COLO829 (cell line): Measurements from ENCODE around the gene CCDC24.

Experiments
- DNase-seq: peaks from one replicate; pipeline ENCODE4 v3.0.0; 2012; ENCODE audit warnings: low spot score

CCDC24 gene

GRCh38 chr1:43963006-43963405, 28.4 kb upstream of the CCDC24 start:
- DNase-seq: no peak

DNA sequence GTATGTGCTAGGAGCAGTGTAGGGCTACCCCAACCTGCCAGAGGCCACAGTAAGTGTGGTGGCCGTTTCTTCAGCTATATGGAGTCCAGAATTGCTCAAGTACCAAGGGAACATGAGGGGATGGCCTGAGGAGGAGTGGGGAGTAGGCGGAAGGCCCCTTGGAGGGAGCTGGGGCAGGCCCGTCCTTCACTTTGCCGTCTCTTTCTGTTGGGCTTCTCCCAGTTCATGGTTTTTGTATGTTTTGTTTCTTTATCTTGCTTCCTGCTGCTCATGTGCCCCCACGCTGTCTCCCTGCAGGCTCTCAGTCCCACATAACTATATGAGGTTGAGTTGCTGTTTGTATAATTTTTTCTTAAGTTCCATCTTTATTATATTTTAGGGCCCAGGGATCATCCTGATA, 27.5 kb upstream of the CCDC24 start:
- DNase-seq: no peak

GRCh38 chr1:43965316-43965715, 26.1 kb upstream of the CCDC24 start:
- no peak for DNase-seq

GRCh38 chr1:43968348-43968948, 23.0 kb upstream of the CCDC24 start:
- peak; percentile 36 for DNase-seq

DNA sequence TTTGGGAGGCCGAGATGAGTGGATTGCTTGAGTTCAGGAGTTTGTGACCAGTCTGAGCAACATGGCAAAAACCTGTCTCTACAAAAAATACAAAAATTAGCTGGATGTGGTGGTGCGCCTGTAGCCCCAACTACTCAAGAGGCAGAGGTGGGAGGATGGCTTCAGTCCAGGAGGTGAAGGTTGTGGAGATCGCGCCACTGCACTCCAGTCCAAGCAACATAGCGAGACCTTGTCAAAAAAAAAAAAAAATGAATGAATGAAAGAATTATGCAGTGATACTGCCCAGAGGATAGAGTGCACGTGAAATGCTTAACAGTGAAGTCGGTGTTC, 22.0 kb upstream of the CCDC24 start:
- DNase-seq: no peak

DNA sequence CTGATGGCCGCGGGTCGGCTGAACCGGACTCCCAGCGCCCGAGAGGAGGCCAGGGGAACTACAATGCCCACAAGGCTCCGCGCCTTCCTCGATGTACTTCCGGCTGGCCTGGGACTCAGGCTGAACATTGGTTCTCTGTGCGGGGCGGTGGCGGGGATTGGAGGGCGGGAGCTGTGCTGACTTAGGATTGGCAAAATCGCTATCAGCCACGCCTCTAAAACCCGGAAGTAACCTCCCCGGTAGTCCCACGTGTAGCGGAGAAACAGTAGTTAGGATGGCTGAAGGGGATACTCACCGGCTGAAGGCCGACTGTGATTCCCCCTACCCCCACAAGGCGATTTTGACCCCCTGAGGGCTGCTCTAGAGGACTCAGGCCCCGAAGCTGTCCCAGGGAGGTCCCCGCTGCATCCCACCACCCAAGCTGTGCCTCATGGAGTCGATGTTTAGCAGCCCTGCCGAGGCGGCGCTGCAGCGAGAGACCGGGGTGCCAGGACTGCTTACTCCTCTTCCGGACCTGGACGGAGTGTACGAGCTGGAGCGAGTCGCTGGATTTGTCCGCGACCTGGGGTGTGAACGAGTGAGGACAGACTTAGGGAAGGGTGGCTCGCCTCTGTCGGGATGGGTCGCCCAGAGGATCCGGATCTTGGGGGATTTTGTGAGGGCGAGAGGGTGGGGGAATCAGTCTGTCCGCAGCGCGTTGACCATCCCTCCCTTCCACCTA, 21.5 kb upstream of the CCDC24 start, which contains the start of gene DPH2:
Gene DPH2 (plus strand): TSS at position 265 of the 721 bp plus-strand sequence. CDS start 166 bp downstream, at position 431.
- peak; percentile 96 for DNase-seq

DNA sequence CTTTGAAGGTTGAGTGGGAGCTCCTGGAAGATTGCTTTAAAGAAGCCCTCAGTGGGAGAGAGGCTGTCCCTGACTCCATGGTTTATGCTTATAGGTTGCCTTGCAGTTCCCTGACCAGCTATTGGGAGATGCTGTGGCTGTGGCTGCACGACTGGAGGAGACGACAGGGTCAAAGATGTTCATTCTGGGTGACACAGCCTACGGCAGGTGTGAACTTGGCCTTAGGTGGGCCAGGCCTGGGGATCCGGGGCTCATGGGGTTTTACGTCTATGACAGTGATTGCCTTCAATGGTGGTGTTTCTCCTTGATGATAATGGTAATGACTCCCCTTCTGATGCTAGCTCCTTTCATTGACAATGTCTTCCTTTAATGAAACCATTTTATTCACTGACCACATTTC, 20.9 kb upstream of the CCDC24 start:
- DNase-seq: no peak

DNA sequence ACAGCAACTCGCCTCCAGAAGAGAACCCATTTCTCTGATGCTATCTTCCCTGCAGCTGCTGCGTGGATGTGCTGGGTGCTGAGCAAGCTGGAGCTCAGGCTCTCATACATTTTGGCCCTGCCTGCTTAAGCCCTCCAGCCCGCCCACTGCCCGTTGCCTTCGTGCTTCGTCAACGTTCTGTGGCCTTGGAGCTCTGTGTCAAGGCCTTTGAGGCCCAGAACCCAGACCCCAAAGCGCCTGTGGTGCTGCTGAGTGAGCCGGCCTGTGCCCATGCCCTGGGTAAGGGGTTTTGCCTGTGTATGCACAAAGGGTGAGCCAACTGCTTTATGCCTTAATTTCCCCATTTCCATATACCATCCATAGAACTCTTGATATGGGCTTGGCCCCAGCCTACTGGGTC, 20.5 kb upstream of the CCDC24 start:
- no peak for DNase-seq

GRCh38 chr1:43971336-43971980, 19.9 kb upstream of the CCDC24 start:
- DNase-seq: no peak

DNA sequence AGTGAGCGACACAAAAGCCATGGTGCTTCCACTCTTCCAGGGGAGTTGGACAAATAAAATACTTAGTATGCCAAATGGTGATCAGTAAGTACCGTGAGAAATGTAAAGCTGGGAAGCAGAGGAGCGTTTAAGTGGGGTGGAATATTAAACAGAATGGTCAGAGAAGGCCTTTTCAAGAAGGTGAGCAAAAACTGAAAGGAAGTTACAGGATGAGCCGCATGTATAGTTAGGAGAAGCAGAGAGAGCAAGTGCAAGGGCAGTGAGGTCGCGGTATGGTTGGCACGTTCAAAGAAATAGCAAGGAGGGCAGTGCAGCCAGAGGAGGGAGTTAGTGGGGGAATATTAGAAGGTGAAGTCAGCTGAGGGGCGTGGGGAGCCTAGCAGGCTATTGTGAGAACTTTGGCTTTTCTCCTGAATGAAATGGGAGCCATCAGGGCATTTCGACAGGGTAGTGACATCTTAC, 17.4 kb upstream of the CCDC24 start:
- no peak for DNase-seq

DNA sequence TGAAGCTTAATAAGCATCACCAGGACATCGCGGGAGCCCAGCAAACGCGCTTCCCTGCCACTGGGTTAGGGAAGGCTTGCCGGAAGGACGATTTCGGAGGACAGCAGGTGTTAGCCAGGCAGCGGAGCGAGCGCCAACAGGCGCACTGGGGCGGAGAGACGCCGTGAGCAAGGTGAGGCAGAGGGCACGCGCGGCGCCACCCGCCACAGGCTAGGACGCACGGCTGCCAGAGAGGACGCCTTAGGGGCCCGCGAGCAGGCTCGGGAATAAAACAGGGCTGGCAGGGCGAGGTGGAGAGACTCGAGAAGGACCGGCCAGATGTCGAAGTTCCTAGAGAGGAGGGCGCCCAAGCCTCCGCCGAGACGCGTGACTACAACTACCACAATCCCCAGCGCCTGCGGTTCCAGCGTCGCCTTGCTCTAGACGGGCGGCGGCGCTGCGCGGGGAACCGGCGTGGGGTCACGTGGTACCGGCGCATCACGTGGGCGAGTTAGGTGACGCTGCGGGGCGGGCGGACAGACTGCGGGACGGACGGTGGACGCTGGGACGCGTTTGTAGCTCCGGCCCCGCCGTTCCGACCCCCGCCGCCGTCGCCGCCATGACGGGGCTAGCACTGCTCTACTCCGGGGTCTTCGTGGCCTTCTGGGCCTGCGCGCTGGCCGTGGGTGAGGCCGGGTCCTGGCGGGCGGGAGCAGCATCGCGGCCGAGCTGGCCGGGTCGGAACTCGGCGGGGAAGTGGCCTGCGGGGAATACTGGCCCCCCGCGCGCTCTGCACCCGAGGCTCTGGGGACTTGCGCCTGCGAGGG, 16.8 kb upstream of the CCDC24 start, which contains the start of gene ATP6V0B:
Gene ATP6V0B (plus strand): TSS at position 518 of the 806 bp plus-strand sequence. CDS start 81 bp downstream, at position 599.
- peak; percentile 95 for DNase-seq

DNA sequence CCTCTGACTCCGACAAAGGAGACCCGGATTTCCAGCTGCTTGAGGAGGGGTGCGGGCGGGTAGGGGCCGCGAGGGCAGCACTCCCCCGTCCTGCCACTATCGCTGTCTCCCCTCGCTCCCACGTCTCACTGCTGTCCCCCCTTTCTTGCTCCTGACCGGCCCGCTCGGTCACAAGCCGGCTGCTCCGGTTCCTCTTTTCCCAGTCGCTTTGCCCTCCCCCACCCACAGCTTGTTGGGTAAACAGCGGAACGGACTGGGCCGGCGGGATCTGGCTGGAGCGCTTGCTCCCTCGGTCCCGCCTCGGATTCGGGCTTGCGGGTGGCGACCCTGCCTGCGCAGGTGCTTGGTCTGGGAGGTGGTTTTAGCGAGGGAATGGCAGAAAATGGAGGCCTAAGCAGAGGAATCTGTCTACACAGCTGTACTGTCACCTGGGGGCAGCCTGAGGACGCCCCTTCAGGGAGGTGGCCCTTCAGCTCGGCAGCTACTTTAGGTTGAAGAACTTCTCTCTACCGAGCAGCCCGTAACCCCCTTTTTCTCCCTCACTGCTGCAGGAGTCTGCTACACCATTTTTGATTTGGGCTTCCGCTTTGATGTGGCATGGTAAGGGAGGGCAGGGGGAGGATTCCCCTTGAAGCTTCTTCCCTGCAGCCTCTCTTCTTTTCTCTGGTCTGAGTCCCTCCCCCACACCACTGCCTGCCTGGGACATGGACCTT, 16.0 kb upstream of the CCDC24 start:
- DNase-seq: peak; percentile 29

GRCh38 chr1:43976045-43976444, 15.4 kb upstream of the CCDC24 start:
- DNase-seq: no peak

DNA sequence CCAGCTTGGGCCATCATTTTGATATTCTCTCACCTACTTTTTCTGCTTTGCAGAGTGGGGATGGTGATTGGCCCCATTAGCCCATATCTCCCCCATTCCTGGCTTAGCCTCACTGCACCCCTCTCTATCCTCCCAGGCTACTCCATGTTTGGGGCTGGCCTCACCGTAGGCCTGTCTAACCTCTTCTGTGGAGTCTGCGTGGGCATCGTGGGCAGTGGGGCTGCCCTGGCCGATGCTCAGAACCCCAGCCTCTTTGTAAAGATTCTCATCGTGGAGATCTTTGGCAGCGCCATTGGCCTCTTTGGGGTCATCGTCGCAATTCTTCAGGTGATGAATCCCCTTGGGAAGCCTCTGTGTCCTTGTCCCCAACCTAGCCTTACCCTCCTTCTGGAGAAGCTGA, 14.5 kb upstream of the CCDC24 start:
- DNase-seq: no peak

DNA sequence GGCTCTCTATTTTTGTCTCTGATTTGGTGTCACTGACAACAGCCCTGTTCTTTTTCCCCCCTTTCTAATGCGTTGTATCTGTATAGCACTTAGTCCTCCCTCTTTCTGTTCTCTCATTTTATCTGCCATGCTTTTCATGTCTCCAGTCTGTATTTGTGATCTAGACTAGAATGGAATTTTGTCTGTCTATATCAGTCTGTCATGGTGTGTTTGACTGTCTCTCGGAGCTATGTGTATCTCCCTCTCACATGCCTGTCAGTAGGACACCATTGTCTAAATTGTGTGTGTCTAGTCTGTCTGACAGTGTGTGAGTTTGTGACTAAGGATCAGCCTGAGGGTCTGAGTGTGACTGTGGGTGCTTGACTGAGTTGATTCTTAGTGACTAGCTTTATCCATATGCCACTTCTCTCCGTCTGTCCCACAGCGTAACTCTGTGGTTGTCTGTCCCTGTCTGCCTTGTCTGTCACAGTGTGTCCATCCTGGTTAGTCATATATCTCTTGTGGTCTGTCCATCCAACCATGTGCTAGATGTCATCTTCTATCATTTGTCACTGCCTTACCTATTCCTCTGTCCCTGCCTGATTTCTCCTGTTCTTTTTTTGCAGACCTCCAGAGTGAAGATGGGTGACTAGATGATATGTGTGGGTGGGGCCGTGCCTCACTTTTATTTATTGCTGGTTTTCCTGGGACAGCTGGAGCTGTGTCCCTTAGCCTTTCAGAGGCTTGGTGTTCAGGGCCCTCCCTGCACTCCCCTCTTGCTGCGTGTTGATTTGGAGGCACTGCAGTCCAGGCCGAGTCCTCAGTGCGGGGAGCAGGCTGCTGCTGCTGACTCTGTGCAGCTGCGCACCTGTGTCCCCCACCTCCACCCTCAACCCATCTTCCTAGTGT, 13.8 kb upstream of the CCDC24 start:
- DNase-seq: no peak

GRCh38 chr1:43978264-43978550, 13.2 kb upstream of the CCDC24 start:
- DNase-seq: no peak

DNA sequence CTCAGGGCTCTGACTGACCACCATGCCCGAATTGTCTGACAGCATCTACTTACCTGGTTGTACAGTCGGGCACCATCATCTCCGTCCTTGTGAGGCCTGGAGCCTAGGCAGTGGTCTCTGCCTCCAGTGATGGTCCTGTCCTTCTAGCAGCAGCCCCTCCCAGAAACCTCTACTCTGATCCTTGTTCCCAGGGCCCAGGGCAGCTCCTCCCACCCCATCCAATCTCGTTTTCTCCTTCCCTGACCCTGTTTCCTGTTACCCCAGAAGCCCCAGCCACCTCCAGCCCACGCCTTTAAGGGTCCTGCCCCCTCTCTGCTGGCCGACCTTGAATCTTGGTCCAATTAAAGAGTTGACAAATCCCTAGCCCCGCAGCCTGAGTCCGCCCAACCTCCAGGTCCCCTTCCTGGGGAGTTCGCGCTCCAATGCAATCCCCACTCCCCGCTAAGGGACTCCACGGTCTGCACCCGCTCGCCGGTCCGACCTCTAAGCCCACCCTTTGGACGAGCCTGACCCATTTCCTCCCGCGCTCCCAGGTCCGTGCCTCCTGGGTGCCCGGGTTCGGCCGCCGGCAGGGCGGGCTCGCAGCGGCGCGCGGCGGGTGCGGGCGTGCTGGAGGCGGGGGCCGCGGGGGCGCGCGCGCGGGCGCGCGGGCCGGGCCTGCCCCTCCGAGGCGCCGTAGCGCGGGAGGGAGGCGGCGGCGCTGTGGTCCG, 12.7 kb upstream of the CCDC24 start, which contains the start of gene B4GALT2:
Gene B4GALT2 (plus strand): TSS at position 660 of the 710 bp plus-strand sequence. CDS start 1,951 bp downstream, outside the sequence.
- no peak for DNase-seq

- no peak for DNase-seq
These were observed 12.2 kb upstream of the CCDC24 start for GRCh38 chr1:43979261-43979527.

GRCh38 chr1:43979528-43980254, 11.7 kb upstream of the CCDC24 start:
- DNase-seq: no peak
